ENCODE data around the gene SCAF11. TPM values are rescaled to one million over a fixed set of nuclear protein-coding genes. Genes with fewer than 3 reads are reported as not detected.

SCAF11 gene
- total RNA-seq, 1 donor from 2014 or later = 152 TPM

DNA sequence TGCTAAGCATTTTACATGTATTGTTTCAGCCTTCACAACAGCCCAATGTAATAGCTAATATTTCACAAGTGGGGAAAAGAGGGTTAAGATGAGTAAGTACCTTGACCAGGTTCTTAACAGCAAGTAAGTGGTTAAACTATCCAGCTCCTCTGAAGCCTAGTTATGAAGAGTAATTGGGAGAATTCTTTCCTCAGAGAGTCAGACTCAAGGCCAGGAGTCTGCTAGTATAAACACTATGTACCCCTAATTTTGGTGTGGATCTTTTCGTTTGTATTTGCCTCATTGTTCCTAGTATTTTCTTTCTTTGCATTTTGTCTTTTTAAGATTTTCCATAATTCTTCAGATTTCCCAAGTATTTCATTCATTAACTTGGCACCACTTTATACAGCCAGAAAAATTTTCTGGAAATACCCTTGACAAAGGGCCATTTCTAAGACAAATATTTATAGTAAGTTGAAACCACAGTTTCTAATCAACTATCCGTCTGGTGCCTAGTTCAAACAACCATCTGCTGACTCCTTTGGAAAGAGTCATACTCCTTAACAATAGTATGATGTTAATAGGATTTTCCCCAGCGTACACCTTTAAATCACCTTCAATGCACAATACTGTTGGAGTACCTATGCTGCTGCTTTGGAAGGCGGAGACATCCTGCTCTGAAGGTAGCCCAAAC is 81.2 kb downstream of the SCAF11 start:
- Histone ChIP-seq H3K4me2 (no peak overlapping the region), H3K9ac (no peak overlapping the region), H3K27me3 (no peaks in the 10 kb centered on the region), H2AFZ (replicated peaks) (no peak overlapping the region), H3K79me2 (ENCODE audit: low read depth) (no peaks in the 10 kb centered on the region), H3K9me3 (ENCODE audit: low read depth) (no peaks in the 10 kb centered on the region), H3K36me3 (peaks cover 10% of the 10 kb centered on the region), H3F3A (ENCODE audit: low read depth) (peaks cover 8% of the 10 kb centered on the region), H3K4me1 (no peaks in the 10 kb centered on the region), H3K4me3 (no peak overlapping the region), H3K27ac (no peak overlapping the region), H4K20me1 (ENCODE audit: low read depth) (no peaks in the 10 kb centered on the region)
- no peaks in the 10 kb centered on the region for H3K9me3 Mint-ChIP-seq
- H3K36me3 Mint-ChIP-seq = peaks cover 5% of the 10 kb centered on the region
- no peak overlapping the region for H3K27ac Mint-ChIP-seq
- no peaks in the 10 kb centered on the region for H3K4me1 Mint-ChIP-seq
- H3K27me3 Mint-ChIP-seq (ENCODE audit: insufficient read depth, low read depth) = no peaks in the 10 kb centered on the region
- TF ChIP-seq, protein P1, sequence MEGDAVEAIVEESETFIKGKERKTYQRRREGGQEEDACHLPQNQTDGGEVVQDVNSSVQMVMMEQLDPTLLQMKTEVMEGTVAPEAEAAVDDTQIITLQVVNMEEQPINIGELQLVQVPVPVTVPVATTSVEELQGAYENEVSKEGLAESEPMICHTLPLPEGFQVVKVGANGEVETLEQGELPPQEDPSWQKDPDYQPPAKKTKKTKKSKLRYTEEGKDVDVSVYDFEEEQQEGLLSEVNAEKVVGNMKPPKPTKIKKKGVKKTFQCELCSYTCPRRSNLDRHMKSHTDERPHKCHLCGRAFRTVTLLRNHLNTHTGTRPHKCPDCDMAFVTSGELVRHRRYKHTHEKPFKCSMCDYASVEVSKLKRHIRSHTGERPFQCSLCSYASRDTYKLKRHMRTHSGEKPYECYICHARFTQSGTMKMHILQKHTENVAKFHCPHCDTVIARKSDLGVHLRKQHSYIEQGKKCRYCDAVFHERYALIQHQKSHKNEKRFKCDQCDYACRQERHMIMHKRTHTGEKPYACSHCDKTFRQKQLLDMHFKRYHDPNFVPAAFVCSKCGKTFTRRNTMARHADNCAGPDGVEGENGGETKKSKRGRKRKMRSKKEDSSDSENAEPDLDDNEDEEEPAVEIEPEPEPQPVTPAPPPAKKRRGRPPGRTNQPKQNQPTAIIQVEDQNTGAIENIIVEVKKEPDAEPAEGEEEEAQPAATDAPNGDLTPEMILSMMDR (IDR thresholded peaks at IDR 0.05) = no peak
- DNase-seq (ENCODE audit: low spot score) = no peak
- no peak overlapping the region for H3K4me3 Mint-ChIP-seq

DNA sequence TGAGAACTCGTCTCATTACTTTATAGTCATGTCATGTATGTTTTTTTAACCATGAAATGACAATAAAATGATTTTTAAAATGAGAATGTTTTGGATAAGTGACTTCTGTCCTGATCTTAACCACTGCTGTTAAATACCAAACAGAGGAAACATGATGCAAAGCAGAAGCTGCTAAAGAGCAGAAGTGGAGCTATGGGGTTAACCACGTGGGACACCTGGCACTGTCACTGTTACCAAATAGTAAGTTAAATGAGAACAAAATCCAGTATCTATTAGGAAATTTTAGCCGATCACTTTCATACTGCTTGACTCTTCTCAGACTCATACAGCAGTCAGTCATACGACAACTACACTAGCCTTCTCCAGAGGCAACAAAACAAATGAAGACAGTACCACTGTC is 82.4 kb downstream of the SCAF11 start:
- Mint-ChIP-seq H3K36me3 (peaks cover 6% of the 10 kb centered on the region), H3K4me3 (no peak overlapping the region), H3K9me3 (no peaks in the 10 kb centered on the region), H3K27me3 (ENCODE audit: insufficient read depth, low read depth) (no peaks in the 10 kb centered on the region), H3K27ac (no peak overlapping the region), H3K4me1 (no peaks in the 10 kb centered on the region)
- Histone ChIP-seq H3K27ac (no peak overlapping the region), H3K4me3 (no peak overlapping the region), H3K9ac (no peak overlapping the region), H4K20me1 (ENCODE audit: low read depth) (no peaks in the 10 kb centered on the region), H3F3A (ENCODE audit: low read depth) (peaks cover 5% of the 10 kb centered on the region), H3K9me3 (ENCODE audit: low read depth) (no peaks in the 10 kb centered on the region), H3K4me1 (no peaks in the 10 kb centered on the region), H3K36me3 (peaks cover 23% of the 10 kb centered on the region), H2AFZ (replicated peaks) (no peak overlapping the region), H3K27me3 (no peaks in the 10 kb centered on the region), H3K79me2 (ENCODE audit: low read depth) (no peaks in the 10 kb centered on the region), H3K4me2 (no peak overlapping the region)
- DNase-seq (ENCODE audit: low spot score) = no peak
- TF ChIP-seq EZH2 (IDR thresholded peaks at IDR 0.05) = no peak
- no peak for TF ChIP-seq EZH2phosphoT487 (IDR thresholded peaks at IDR 0.05)
- TF ChIP-seq, protein P1 (IDR thresholded peaks at IDR 0.05) = no peak

DNA sequence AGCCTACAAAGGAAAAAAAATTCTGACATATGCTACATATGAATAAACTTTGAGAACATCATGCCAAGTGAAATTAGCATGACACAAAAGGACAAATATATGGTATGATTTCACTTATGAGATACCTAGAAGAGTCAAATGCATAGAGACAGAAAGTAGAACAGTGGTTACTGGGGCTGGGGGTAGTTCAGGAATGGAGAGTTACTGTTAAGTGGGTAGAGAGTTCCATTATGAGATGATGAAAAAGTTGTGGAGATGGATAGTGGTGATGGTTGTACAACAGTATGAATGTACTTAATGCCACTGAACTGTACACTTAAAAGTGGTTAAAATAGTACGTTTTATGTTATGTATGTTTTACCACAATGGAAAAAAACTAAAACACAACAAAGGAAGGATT is 92.3 kb downstream of the SCAF11 start:
- Mint-ChIP-seq H3K4me1 (no peaks in the 10 kb centered on the region), H3K4me3 (no peak overlapping the region)
- H3K9ac ChIP-seq = no peak overlapping the region

More for the DNA sequence above, 92.3 kb downstream of the SCAF11 start:
- Histone ChIP-seq H3K36me3 (peaks cover 41% of the 10 kb centered on the region), H3K27ac (no peak overlapping the region), H3K4me1 (peaks cover under 1% of the 10 kb centered on the region), H2AFZ (replicated peaks) (no peak overlapping the region), H3F3A (ENCODE audit: low read depth) (no peaks in the 10 kb centered on the region), H3K27me3 (no peaks in the 10 kb centered on the region), H3K4me2 (no peak overlapping the region), H3K79me2 (ENCODE audit: low read depth) (no peaks in the 10 kb centered on the region), H3K9me3 (ENCODE audit: low read depth) (no peaks in the 10 kb centered on the region), H4K20me1 (ENCODE audit: low read depth) (no peaks in the 10 kb centered on the region), H3K4me3 (no peak overlapping the region)
- no peak for TF ChIP-seq EZH2 (IDR thresholded peaks at IDR 0.05)
- TF ChIP-seq EZH2phosphoT487 (IDR thresholded peaks at IDR 0.05) = no peak
- TF ChIP-seq, protein P1 (IDR thresholded peaks at IDR 0.05) = no peak
- H3K27me3 Mint-ChIP-seq (ENCODE audit: insufficient read depth, low read depth) = no peaks in the 10 kb centered on the region
- no peak for DNase-seq (ENCODE audit: low spot score)
- H3K36me3 Mint-ChIP-seq = peaks cover 42% of the 10 kb centered on the region
- H3K27ac Mint-ChIP-seq = no peak overlapping the region
- no peaks in the 10 kb centered on the region for H3K9me3 Mint-ChIP-seq

Data from neural progenitor cell (in vitro differentiated cells).